ENCODE results near the gene HUWE1. TPM values are rescaled to one million over a fixed set of nuclear protein-coding genes. Genes with fewer than 3 reads are reported as not detected.

The HUWE1 gene
- polyA plus RNA-seq, 1 donor (not counting 4 experiments of a cell fraction or from before 2014, with no cell fraction given), result 53.6 TPM

GRCh38 chrX:53674581-53674980, 11.9 kb downstream of the HUWE1 start:
- H3K9me1 ChIP-seq (ENCODE audit: control insufficient read depth, extremely low read depth, insufficient read depth, low read length), result no peaks in the 10 kb centered on the region
- H3K9ac ChIP-seq (ENCODE audit: control insufficient read depth, extremely low read depth, insufficient read depth, low read length), result no peak overlapping the region
- H3K27ac ChIP-seq (ENCODE audit: control insufficient read depth, insufficient read depth, low read length), result no peak overlapping the region
- dilution Hi-C loops (cut with MboI; ENCODE audit: extremely low pct_ligation_motif_present, low sequenced_read_pairs), result no loop called here
- no peak for FAIRE-seq
- peaks cover 4% of the 10 kb centered on the region for H3K4me1 ChIP-seq (ENCODE audit: control insufficient read depth, extremely low read depth, insufficient read depth, low read length)
- no peak overlapping the region for H3K4me3 ChIP-seq (ENCODE audit: control insufficient read depth in 2 of 3, extremely low read depth in 1 of 3, insufficient read depth in 2 of 3, low read depth in 1 of 3, low read length in 3 of 3)
- H3K36me3 ChIP-seq (ENCODE audit: control insufficient read depth in 2 of 2, extremely low read depth in 1 of 2, insufficient read depth in 2 of 2, low read length in 2 of 2), result peaks cover 1 to 3% of the 10 kb centered on the region in 2 experiments
- no peak overlapping the region for H3K4me2 ChIP-seq (ENCODE audit: control insufficient read depth, extremely low read depth, insufficient read depth, low read depth, low read length)
- H3K79me2 ChIP-seq (ENCODE audit: control insufficient read depth, insufficient read depth, low read length), result peaks cover 76% of the 10 kb centered on the region
- no peaks in the 10 kb centered on the region for H3K9me3 ChIP-seq (ENCODE audit: control insufficient read depth, low read depth, low read length)
- no peak overlapping the region for H2AFZ ChIP-seq (ENCODE audit: control insufficient read depth, low read length)
- no peaks in the 10 kb centered on the region for H3K27me3 ChIP-seq (ENCODE audit: control insufficient read depth, extremely low read depth, insufficient read depth, low read length)
- H4K20me1 ChIP-seq (ENCODE audit: control insufficient read depth, extremely low read depth, insufficient read depth, low read length), result no peaks in the 10 kb centered on the region
- TF ChIP-seq CTCF (optimal IDR thresholded peaks at IDR 0.05 in 1 of 3, IDR thresholded peaks at IDR 0.05 in 1 of 3, conservative IDR thresholded peaks at IDR 0.05 in 1 of 3; ENCODE audit: extremely low read depth in 1 of 3, insufficient read depth in 2 of 3, low read length in 3 of 3), result no peak
- TF ChIP-seq EZH2 (IDR thresholded peaks at IDR 0.05; ENCODE audit: low read length), result no peak
- no peak for DNase-seq (ENCODE audit: low read depth, low spot score)

- H3K79me2 ChIP-seq (ENCODE audit: control insufficient read depth, insufficient read depth, low read length), result peaks cover 72% of the 10 kb centered on the region
- H3K36me3 ChIP-seq (ENCODE audit: control insufficient read depth in 2 of 2, extremely low read depth in 1 of 2, insufficient read depth in 2 of 2, low read length in 2 of 2), result no peaks in the 10 kb centered on the region
- dilution Hi-C loops (cut with MboI; ENCODE audit: extremely low pct_ligation_motif_present, low sequenced_read_pairs), result no loop called here
- no peak overlapping the region for H3K9ac ChIP-seq (ENCODE audit: control insufficient read depth, extremely low read depth, insufficient read depth, low read length)
- no peaks in the 10 kb centered on the region for H4K20me1 ChIP-seq (ENCODE audit: control insufficient read depth, extremely low read depth, insufficient read depth, low read length)
- FAIRE-seq (no peak), DNase-seq (ENCODE audit: low read depth, low spot score) (no peak)
- H3K9me1 ChIP-seq (ENCODE audit: control insufficient read depth, extremely low read depth, insufficient read depth, low read length), result no peaks in the 10 kb centered on the region
- H2AFZ ChIP-seq (ENCODE audit: control insufficient read depth, low read length), result no peak overlapping the region
- no peak overlapping the region for H3K4me3 ChIP-seq (ENCODE audit: control insufficient read depth in 2 of 3, extremely low read depth in 1 of 3, insufficient read depth in 2 of 3, low read depth in 1 of 3, low read length in 3 of 3)
- no peak for TF ChIP-seq CTCF (optimal IDR thresholded peaks at IDR 0.05 in 1 of 3, IDR thresholded peaks at IDR 0.05 in 1 of 3, conservative IDR thresholded peaks at IDR 0.05 in 1 of 3; ENCODE audit: extremely low read depth in 1 of 3, insufficient read depth in 2 of 3, low read length in 3 of 3)
- no peak for TF ChIP-seq EZH2 (IDR thresholded peaks at IDR 0.05; ENCODE audit: low read length)
- peaks cover under 1% of the 10 kb centered on the region for H3K4me1 ChIP-seq (ENCODE audit: control insufficient read depth, extremely low read depth, insufficient read depth, low read length)
- no peaks in the 10 kb centered on the region for H3K9me3 ChIP-seq (ENCODE audit: control insufficient read depth, low read depth, low read length)
- no peaks in the 10 kb centered on the region for H3K27me3 ChIP-seq (ENCODE audit: control insufficient read depth, extremely low read depth, insufficient read depth, low read length)
- H3K27ac ChIP-seq (ENCODE audit: control insufficient read depth, insufficient read depth, low read length), result no peak overlapping the region
- H3K4me2 ChIP-seq (ENCODE audit: control insufficient read depth, extremely low read depth, insufficient read depth, low read depth, low read length), result no peak overlapping the region
Observed at GRCh38 chrX:53669258-53669657, 17.3 kb downstream of the HUWE1 start.
